Mucosa of stomach (tissue), 1 donor: ENCODE data around the gene PHKB.
"Not testable (repeated sequence)": the region's sequence is repeated elsewhere in the genome, so short reads cannot be mapped to it uniquely, and the experiment has no call there.

Experiments
- H3K27me3 ChIP-seq: one replicate; pipeline ENCODE4 v1.7.0; 2013; ENCODE audit warnings: mild to moderate bottlenecking, low read length; ENCODE audit not compliant: control insufficient read depth, insufficient read depth
- H3K36me3 ChIP-seq: one replicate; pipeline ENCODE4 v1.7.0; 2013; ENCODE audit warnings: low read length; ENCODE audit not compliant: control insufficient read depth, insufficient read depth
- H3K4me1 ChIP-seq: one replicate; pipeline ENCODE4 v1.7.0; 2013; ENCODE audit warnings: mild to moderate bottlenecking, low read length; ENCODE audit not compliant: control insufficient read depth, insufficient read depth
- H3K4me3 ChIP-seq: one replicate; pipeline ENCODE4 v1.7.0; 2013; ENCODE audit warnings: low read length
- H3K9ac ChIP-seq: one replicate; pipeline ENCODE4 v1.7.0; 2013; ENCODE audit warnings: mild to moderate bottlenecking, low read length, moderate library complexity
- H3K9me3 ChIP-seq: one replicate; pipeline ENCODE4 v1.7.0; 2013; ENCODE audit warnings: mild to moderate bottlenecking, low read length, moderate library complexity; ENCODE audit not compliant: control insufficient read depth
- donor health status: Pancreatic carcinoma.

The PHKB gene

DNA sequence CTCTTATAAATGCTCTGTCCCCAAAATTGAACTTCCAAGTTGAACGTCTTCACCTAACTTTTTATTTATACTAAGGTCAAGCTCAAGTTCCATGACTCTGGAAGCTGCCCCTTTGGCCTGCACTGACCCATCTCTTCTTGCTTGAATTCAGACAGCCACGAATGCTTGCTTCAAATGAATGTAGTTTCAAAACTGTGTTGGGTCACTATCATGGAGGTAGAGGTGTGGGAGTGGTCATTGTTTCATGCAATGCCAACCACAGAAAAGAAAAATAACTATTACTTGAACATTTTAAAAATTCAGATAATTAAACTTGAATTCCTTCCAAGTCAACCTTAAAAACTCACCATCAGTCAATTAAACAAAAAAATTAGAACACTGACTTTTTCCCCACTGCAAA, 2.8 kb upstream of the PHKB start:
- H3K27me3 ChIP-seq: no peaks in the 10 kb centered on the region
- peaks cover 15% of the 10 kb centered on the region for H3K4me1 ChIP-seq
- H3K36me3 ChIP-seq: no peaks in the 10 kb centered on the region
- no peak overlapping the region for H3K4me3 ChIP-seq
- no peaks in the 10 kb centered on the region for H3K9me3 ChIP-seq
- no peak overlapping the region for H3K9ac ChIP-seq

- no peaks in the 10 kb centered on the region for H3K36me3 ChIP-seq
- H3K4me3 ChIP-seq: peak overlapping the region; percentile 93
- H3K4me1 ChIP-seq: peaks cover 21% of the 10 kb centered on the region
- no peak overlapping the region for H3K9ac ChIP-seq
- no peaks in the 10 kb centered on the region for H3K27me3 ChIP-seq
- H3K9me3 ChIP-seq: no peaks in the 10 kb centered on the region
These were observed 1.5 kb upstream of the PHKB start for GRCh38 chr16:47459603-47460002.

- Histone ChIP-seq H3K4me3 (peak overlapping the region; percentile 93), H3K9ac (peak overlapping the region; percentile 92), H3K4me1 (peaks cover 21% of the 10 kb centered on the region), H3K27me3 (no peaks in the 10 kb centered on the region), H3K9me3 (no peaks in the 10 kb centered on the region), H3K36me3 (no peaks in the 10 kb centered on the region)
These were observed 796 bp upstream of the PHKB start for GRCh38 chr16:47460359-47460710.

GRCh38 chr16:47461598-47462266, 601 bp downstream of the PHKB start:
- no peaks in the 10 kb centered on the region for H3K9me3 ChIP-seq
- H3K36me3 ChIP-seq: no peaks in the 10 kb centered on the region
- peak overlapping the region; percentile 54 for H3K4me3 ChIP-seq
- H3K9ac ChIP-seq: peak overlapping the region; percentile 92
- peaks cover 21% of the 10 kb centered on the region for H3K4me1 ChIP-seq
- no peaks in the 10 kb centered on the region for H3K27me3 ChIP-seq

- Histone ChIP-seq H3K9ac (no peak overlapping the region), H3K27me3 (no peaks in the 10 kb centered on the region), H3K9me3 (no peaks in the 10 kb centered on the region), H3K4me3 (no peak overlapping the region), H3K4me1 (peaks cover 34% of the 10 kb centered on the region), H3K36me3 (no peaks in the 10 kb centered on the region)
These were observed 2.9 kb downstream of the PHKB start for GRCh38 chr16:47463771-47464624.

DNA sequence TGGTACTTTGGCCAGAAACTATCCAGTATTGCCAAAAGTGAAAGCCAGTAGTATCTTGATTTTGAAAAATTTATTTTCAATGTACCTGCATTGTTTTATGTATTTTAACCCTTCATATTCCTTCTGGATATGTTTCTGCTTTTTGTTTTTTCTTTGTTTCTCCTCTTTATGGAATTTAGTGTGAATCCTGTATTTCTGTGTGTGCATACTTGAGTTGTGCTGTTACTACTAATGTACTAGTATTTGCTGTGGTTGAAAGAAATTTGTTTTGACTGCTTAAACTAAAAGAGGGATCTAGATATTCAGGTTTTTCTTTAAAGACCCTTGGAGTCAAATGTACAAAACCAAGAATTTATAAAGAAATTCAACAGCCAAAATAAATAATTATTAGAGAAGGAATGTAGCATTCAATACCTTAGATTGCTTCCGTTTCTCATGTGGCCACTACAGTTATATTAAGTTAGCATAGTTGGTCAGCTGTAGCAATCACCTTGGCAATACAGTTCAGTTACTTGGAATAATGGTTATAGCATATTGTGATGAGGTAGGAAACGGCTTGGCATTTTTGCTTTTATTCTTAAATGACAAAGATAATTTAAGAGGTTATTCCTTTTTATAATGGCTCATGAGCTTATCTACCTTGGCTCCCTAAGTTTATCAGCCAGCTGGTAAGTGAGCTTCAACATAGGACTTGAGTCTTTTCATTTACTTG, 4.9 kb downstream of the PHKB start:
- Histone ChIP-seq H3K36me3 (no peaks in the 10 kb centered on the region), H3K9me3 (no peaks in the 10 kb centered on the region), H3K4me1 (peaks cover 19% of the 10 kb centered on the region), H3K27me3 (no peaks in the 10 kb centered on the region), H3K4me3 (no peak overlapping the region), H3K9ac (no peak overlapping the region)

DNA sequence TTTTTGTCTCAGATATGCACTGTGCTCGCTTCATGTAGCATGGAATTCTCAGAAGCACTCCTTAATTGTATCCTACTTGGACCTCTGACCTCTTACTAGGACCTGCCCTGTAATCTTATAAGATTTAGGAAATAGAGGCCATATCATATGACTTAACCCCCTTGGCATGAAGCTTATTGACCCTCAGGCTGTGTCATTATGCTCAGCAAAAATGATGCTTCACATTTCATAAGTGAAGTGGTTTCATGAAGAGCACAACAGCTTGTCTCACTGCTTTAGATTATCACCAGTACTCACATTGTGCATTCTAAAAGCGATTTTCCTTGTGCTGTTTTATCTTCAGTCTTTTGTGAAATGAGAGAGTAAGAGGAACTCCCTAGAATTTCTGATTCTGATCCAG, 6.4 kb downstream of the PHKB start:
- H3K27me3 ChIP-seq: no peaks in the 10 kb centered on the region
- H3K36me3 ChIP-seq: no peaks in the 10 kb centered on the region
- H3K4me3 ChIP-seq: no peak overlapping the region
- H3K9me3 ChIP-seq: no peaks in the 10 kb centered on the region
- peaks cover 19% of the 10 kb centered on the region for H3K4me1 ChIP-seq
- no peak overlapping the region for H3K9ac ChIP-seq

GRCh38 chr16:47468070-47468689, 7.0 kb downstream of the PHKB start:
- peaks cover 19% of the 10 kb centered on the region for H3K4me1 ChIP-seq
- not testable (repeated sequence) for H3K36me3 ChIP-seq, H3K4me3 ChIP-seq, H3K27me3 ChIP-seq, H3K9me3 ChIP-seq
- peak overlapping the region; percentile 22 for H3K9ac ChIP-seq

DNA sequence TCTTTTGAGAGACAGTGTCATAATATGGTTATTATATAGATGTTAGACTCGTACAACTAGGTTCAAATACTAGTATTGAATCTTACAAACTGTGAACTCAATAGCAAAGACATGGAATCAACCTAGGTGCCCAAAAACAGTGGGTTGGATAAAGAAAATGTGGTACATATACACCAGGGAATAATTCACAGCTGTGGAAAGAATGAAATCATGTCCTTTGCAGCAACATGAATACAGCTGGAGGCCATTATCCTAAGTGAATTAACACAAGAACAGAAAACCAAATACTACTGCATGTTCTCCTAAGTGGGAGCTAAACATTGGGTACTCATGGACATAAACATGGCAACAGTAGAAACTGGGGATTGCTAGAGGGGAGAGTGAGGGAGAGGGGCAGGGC, 8.1 kb downstream of the PHKB start:
- no peak overlapping the region for H3K9ac ChIP-seq
- H3K36me3 ChIP-seq: no peaks in the 10 kb centered on the region
- H3K9me3 ChIP-seq: no peaks in the 10 kb centered on the region
- no peak overlapping the region for H3K4me3 ChIP-seq
- no peaks in the 10 kb centered on the region for H3K27me3 ChIP-seq
- peaks cover 14% of the 10 kb centered on the region for H3K4me1 ChIP-seq

- Histone ChIP-seq H3K27me3 (no peaks in the 10 kb centered on the region), H3K4me3 (no peak overlapping the region), H3K36me3 (no peaks in the 10 kb centered on the region), H3K9me3 (no peaks in the 10 kb centered on the region), H3K9ac (no peak overlapping the region), H3K4me1 (peaks cover 13% of the 10 kb centered on the region)
These were observed 9.1 kb downstream of the PHKB start for GRCh38 chr16:47470211-47470610.

GRCh38 chr16:47470810-47471209, 9.7 kb downstream of the PHKB start:
- Histone ChIP-seq H3K36me3 (no peaks in the 10 kb centered on the region), H3K4me3 (no peak overlapping the region), H3K4me1 (peaks cover 13% of the 10 kb centered on the region), H3K27me3 (no peaks in the 10 kb centered on the region), H3K9ac (no peak overlapping the region), H3K9me3 (no peaks in the 10 kb centered on the region)

DNA sequence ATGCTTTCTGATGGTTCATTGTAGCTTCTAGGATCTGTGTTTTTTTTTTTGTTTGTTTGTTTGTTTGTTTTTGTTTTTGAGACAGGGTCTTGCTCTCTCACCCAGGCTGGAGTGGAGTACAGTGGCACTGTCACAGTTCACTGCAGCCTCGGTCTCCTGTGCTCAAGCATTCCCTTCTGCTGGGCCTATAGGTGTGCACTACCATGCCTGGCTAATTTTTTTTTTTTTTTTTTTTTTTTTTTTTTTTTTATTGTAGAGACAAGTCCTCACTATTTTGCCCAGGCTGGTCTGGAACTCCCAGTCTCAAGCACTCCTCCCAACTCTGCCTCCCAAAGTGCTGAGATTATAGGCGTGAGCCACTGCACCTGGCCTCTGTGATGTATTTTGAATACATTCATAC, 11.9 kb downstream of the PHKB start:
- H3K4me1 ChIP-seq, H3K4me3 ChIP-seq, H3K36me3 ChIP-seq, H3K27me3 ChIP-seq, H3K9ac ChIP-seq, H3K9me3 ChIP-seq: not testable (repeated sequence)
